Effector memory CD8-positive, alpha-beta T cell (primary cell): ENCODE measurements around the gene COX8C.

Experiments used
- ATAC-seq: fragments of 150-1000 bp; cut with Tn5 transposase; replicated peaks from 2 replicates; pipeline ENCODE4 v1.10.0; 2021; ENCODE audit warnings: mild to moderate bottlenecking, moderate library complexity
- DNase-seq, 3 experiments: peaks; one replicate each; pipeline ENCODE4 v3.0.0; 2021
- H3K27ac Mint-ChIP-seq, 2 donors: one replicate each; pipeline ENCODE4 v1.8.0; 2022; ENCODE audit warnings: mild to moderate bottlenecking in 2 of 2, mixed read lengths in 2 of 2, moderate library complexity in 2 of 2
- H3K27me3 Mint-ChIP-seq, 2 donors: one replicate each; pipeline ENCODE4 v1.8.0; 2022; ENCODE audit warnings: mixed read lengths in 2 of 2
- H3K36me3 Mint-ChIP-seq: one replicate; pipeline ENCODE4 v1.8.0; 2022; ENCODE audit warnings: mild to moderate bottlenecking, moderate library complexity, mixed read lengths; ENCODE audit not compliant: insufficient read depth
- H3K4me1 Mint-ChIP-seq, 2 donors: one replicate each; pipeline ENCODE4 v1.8.0; 2022; ENCODE audit warnings: low read depth in 2 of 2, mixed read lengths in 2 of 2
- H3K4me3 Mint-ChIP-seq, 2 donors: one replicate each; pipeline ENCODE4 v1.8.0; 2022; ENCODE audit warnings: mild to moderate bottlenecking in 2 of 2, mixed read lengths in 2 of 2, moderate library complexity in 2 of 2
- H3K9me3 Mint-ChIP-seq, 2 donors: one replicate each; pipeline ENCODE4 v1.8.0; 2022; ENCODE audit warnings: mixed read lengths in 2 of 2

COX8C gene

DNA sequence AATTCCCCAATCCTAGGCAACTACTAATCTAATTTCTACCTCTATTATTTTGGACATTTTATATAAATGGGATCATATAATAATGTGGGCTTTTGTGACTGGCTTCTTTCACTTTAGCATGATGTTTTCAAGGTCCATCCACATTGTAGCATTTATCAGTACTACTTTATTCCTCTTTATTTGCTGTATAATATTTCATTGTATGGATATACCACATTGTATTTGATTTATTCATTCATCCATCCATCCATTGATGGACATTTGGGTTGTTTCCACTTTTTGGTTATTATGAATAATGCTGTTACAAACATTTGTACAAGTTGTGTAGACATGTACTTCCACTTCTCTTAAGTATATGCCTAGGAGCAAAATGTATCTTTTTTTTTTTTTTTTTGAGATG lies 31.4 kb upstream of the COX8C start:
- Mint-ChIP-seq H3K9me3 (no peaks in the 10 kb centered on the region), H3K4me1 (peaks cover 22 to 42% of the 10 kb centered on the region in 2 donors), H3K27ac (no peak overlapping the region), H3K4me3 (no peak overlapping the region), H3K27me3 (no peaks in the 10 kb centered on the region), H3K36me3 (no peaks in the 10 kb centered on the region)
- ATAC-seq (no peak), DNase-seq (no peak)

GRCh38 chr14:93316716-93317115 lies 30.3 kb upstream of the COX8C start:
- Mint-ChIP-seq H3K9me3 (no peaks in the 10 kb centered on the region), H3K36me3 (no peaks in the 10 kb centered on the region), H3K27me3 (no peaks in the 10 kb centered on the region), H3K4me3 (no peak overlapping the region), H3K27ac (no peak overlapping the region), H3K4me1 (peaks cover 25 to 45% of the 10 kb centered on the region in 2 donors)
- ATAC-seq (no peak), DNase-seq (no peak)

- DNase-seq, result no peak
- Mint-ChIP-seq H3K27me3 (no peaks in the 10 kb centered on the region), H3K9me3 (no peaks in the 10 kb centered on the region), H3K4me1 (peaks cover 26 to 48% of the 10 kb centered on the region in 2 donors), H3K4me3 (no peak overlapping the region), H3K36me3 (no peaks in the 10 kb centered on the region), H3K27ac (no peak overlapping the region)
- no peak for ATAC-seq
Observed at GRCh38 chr14:93317210-93317874, 29.6 kb upstream of the COX8C start.

GRCh38 chr14:93317875-93318807 lies 28.8 kb upstream of the COX8C start:
- no peak for DNase-seq
- H3K9me3 Mint-ChIP-seq, result no peaks in the 10 kb centered on the region
- no peak overlapping the region for H3K27ac Mint-ChIP-seq
- no peaks in the 10 kb centered on the region for H3K27me3 Mint-ChIP-seq
- no peak for ATAC-seq
- no peaks in the 10 kb centered on the region for H3K36me3 Mint-ChIP-seq
- no peak overlapping the region for H3K4me3 Mint-ChIP-seq
- peaks cover 22 to 45% of the 10 kb centered on the region in 2 donors for H3K4me1 Mint-ChIP-seq

DNA sequence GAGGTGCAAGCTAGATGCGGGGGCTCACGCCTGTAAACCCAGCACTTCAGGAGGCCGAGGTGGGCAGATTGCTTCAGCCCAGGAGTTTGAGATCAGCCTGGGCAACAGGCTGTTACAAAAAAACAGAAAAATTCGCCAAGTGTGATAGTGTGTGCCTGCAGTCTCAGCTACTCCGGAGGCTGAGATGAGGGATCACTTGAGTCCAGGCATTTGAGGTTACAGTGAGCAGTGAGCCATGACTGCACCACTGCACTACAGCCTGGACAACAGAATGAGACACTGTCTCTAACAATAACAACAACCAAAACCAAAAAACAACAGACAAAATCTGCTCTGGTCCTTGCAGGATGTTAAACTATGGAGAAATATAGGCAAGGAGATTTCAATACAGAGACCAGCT lies 28.1 kb upstream of the COX8C start:
- ATAC-seq (no peak), DNase-seq (no peak)
- H3K27ac Mint-ChIP-seq, result peak overlapping the region in 1 of 2 donors; percentile 42
- peaks cover 29 to 44% of the 10 kb centered on the region in 2 donors for H3K4me1 Mint-ChIP-seq
- H3K9me3 Mint-ChIP-seq, result no peaks in the 10 kb centered on the region
- no peak overlapping the region for H3K4me3 Mint-ChIP-seq
- no peaks in the 10 kb centered on the region for H3K27me3 Mint-ChIP-seq
- H3K36me3 Mint-ChIP-seq, result no peaks in the 10 kb centered on the region

- Mint-ChIP-seq H3K4me1 (peaks cover 31 to 46% of the 10 kb centered on the region in 2 donors), H3K36me3 (peaks cover under 1% of the 10 kb centered on the region), H3K4me3 (peak overlapping the region in 1 of 2 donors; percentile 1), H3K27me3 (no peaks in the 10 kb centered on the region), H3K9me3 (no peaks in the 10 kb centered on the region), H3K27ac (peak overlapping the region in 1 of 2 donors; percentile 42)
- ATAC-seq, result no peak
- no peak for DNase-seq
Observed at GRCh38 chr14:93319494-93319893, 27.5 kb upstream of the COX8C start.

DNA sequence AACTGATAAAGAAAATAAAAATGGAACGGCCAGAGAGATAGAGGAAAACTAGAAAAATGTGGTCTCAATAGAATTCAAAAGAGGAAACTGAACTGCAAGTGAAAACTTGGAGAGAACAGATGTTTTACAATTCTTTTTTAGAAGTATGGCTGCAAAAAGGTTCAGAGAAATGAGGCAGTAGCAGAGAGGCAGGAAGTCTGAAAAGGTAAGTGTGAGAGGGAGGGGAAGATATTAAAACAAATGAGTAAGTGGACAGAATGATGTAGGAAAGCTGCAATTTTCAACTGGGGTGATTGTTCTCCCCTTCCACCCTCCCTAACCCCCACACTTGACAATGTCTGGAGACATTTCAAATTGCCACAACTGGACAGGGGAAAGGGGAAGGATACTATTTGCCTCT lies 27.0 kb upstream of the COX8C start:
- ATAC-seq, result no peak
- peak overlapping the region in 1 of 2 donors; percentile 1 for H3K4me3 Mint-ChIP-seq

GRCh38 chr14:93320489-93320888 lies 26.5 kb upstream of the COX8C start:
- Mint-ChIP-seq H3K27me3 (no peaks in the 10 kb centered on the region), H3K9me3 (no peaks in the 10 kb centered on the region), H3K4me1 (peaks cover 35 to 55% of the 10 kb centered on the region in 2 donors), H3K36me3 (peaks cover 4% of the 10 kb centered on the region), H3K4me3 (no peak overlapping the region), H3K27ac (peak overlapping the region in 1 of 2 donors; percentile 30)
- ATAC-seq (no peak), DNase-seq (no peak)

More for the DNA sequence above, 27.0 kb upstream of the COX8C start:
- Mint-ChIP-seq H3K9me3 (no peaks in the 10 kb centered on the region), H3K36me3 (peaks cover 4% of the 10 kb centered on the region), H3K27me3 (no peaks in the 10 kb centered on the region), H3K4me1 (peaks cover 34 to 51% of the 10 kb centered on the region in 2 donors), H3K27ac (peak overlapping the region in 1 of 2 donors; percentile 30)
- no peak for DNase-seq

- Mint-ChIP-seq H3K9me3 (no peaks in the 10 kb centered on the region), H3K4me3 (no peak overlapping the region), H3K27me3 (no peaks in the 10 kb centered on the region), H3K4me1 (peaks cover 37 to 56% of the 10 kb centered on the region in 2 donors), H3K27ac (peak overlapping the region in 1 of 2 donors; percentile 41), H3K36me3 (peaks cover 4% of the 10 kb centered on the region)
- no peak for DNase-seq
- ATAC-seq, result no peak
Observed at GRCh38 chr14:93322929-93323599, 23.9 kb upstream of the COX8C start.

DNA sequence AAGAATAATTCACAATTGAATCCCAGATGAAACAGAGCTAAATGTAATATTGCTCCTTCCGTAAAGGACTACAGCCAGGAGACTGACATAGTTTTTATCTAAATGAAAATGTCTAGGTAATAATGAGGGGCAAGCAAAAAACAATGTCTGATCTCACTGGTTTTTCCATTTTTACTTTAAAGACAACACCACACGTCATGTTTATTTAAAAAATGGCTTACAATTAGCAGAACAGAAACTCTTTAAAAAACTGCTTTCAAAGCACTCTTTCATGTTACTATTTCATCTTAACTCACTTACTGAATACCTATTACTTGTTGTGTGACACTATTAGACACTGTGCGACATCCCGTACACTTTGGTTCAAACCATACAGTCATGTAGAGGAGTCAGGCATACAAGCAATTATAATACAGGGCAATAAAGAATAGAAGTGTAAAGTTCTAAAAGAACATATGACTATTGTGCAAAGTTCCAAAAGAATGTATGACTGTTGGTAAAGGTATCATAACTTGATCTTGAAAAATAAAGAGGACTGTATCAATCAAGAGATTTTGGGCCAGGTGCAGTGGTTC lies 23.3 kb upstream of the COX8C start:
- no peaks in the 10 kb centered on the region for H3K27me3 Mint-ChIP-seq
- peak overlapping the region in 1 of 2 donors; percentile 22 for H3K27ac Mint-ChIP-seq
- ATAC-seq, result no peak
- peaks cover 37 to 54% of the 10 kb centered on the region in 2 donors for H3K4me1 Mint-ChIP-seq
- no peak for DNase-seq
- H3K9me3 Mint-ChIP-seq, result no peaks in the 10 kb centered on the region
- H3K36me3 Mint-ChIP-seq, result peaks cover 4% of the 10 kb centered on the region
- no peak overlapping the region for H3K4me3 Mint-ChIP-seq

GRCh38 chr14:93326196-93326595 lies 20.8 kb upstream of the COX8C start:
- ATAC-seq, result no peak

DNA sequence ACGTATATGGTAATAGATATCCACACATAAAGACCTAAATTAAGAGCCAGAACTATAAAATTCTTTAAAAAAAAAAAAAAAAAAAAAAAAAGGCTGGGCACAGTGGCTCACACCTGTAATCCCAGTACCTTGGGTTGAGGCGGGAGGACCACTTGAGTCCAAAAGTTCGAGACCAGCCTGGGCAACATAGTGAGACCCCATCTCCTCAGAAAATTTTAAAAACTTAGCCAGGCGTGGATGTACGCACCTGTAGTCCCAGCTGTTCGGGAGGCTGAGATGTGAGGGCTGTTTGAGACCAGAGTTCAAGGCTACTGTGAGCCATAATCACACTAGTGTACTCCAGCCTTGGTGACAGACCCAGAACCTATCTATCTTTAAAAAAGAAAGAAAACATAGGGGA lies 18.4 kb upstream of the COX8C start:
- H3K36me3 Mint-ChIP-seq, result peaks cover 17% of the 10 kb centered on the region

More at GRCh38 chr14:93326196-93326595, 20.8 kb upstream of the COX8C start:
- H3K9me3 Mint-ChIP-seq, result no peaks in the 10 kb centered on the region
- peaks cover 37 to 59% of the 10 kb centered on the region in 2 donors for H3K4me1 Mint-ChIP-seq
- H3K27ac Mint-ChIP-seq, result no peak overlapping the region
- no peak overlapping the region for H3K4me3 Mint-ChIP-seq
- no peak for DNase-seq
- H3K27me3 Mint-ChIP-seq, result no peaks in the 10 kb centered on the region
- H3K36me3 Mint-ChIP-seq, result peaks cover 4% of the 10 kb centered on the region

More for the DNA sequence above, 18.4 kb upstream of the COX8C start:
- Mint-ChIP-seq H3K4me3 (no peak overlapping the region), H3K27ac (peak overlapping the region in 1 of 2 donors; percentile 9), H3K9me3 (no peaks in the 10 kb centered on the region), H3K27me3 (no peaks in the 10 kb centered on the region), H3K4me1 (peaks cover 35 to 60% of the 10 kb centered on the region in 2 donors)
- DNase-seq (no peak), ATAC-seq (no peak)
